OCI-LY3 (cell line): ENCODE measurements around the gene ASPHD1.
"Not testable (repeated sequence)": the region's sequence is repeated elsewhere in the genome, so short reads cannot be mapped to it uniquely, and the experiment has no call there.

Experiments used
- H2AFZ ChIP-seq: fragments of 200-600, 300-600 bp; shearing (Covaris generic); 2 replicates; pipeline ENCODE4 v1.6.0; 2014; ENCODE audit warnings: antibody characterized with exemption, low read depth, low read length
- H3K27ac ChIP-seq: fragments of 200-600, 300-600 bp; sonication (generic); 2 replicates; pipeline ENCODE4 v1.5.1; 2014; ENCODE audit warnings: mild to moderate bottlenecking, low read length, moderate library complexity, mixed read lengths
- H3K27me3 ChIP-seq: fragments of 200-600, 300-600 bp; sonication (generic); 2 replicates; pipeline ENCODE4 v1.6.1; 2014; ENCODE audit warnings: low read depth, low read length, mixed read lengths
- H3K36me3 ChIP-seq: fragments of 200-600, 300-600 bp; sonication (generic); replicated peaks from 2 replicates; pipeline ENCODE3; 2014; ENCODE audit warnings: low read depth, low read length, mixed read lengths
- H3K4me1 ChIP-seq: fragments of 300-600, 200-600 bp; sonication (generic); 2 replicates; pipeline ENCODE4 v1.6.1; 2014; ENCODE audit warnings: low read length, mixed read lengths
- H3K4me2 ChIP-seq: fragments of 200-600, 300-600 bp; sonication (generic); 2 replicates; pipeline ENCODE4 v1.6.1; 2014; ENCODE audit warnings: low read length, mixed read lengths
- H3K4me3 ChIP-seq: fragments of 300-600, 200-600 bp; sonication (generic); 2 replicates; pipeline ENCODE4 v1.5.1; 2014; ENCODE audit warnings: antibody characterized with exemption, mild to moderate bottlenecking, low read length, moderate library complexity
- H3K79me2 ChIP-seq: fragments of 300-600, 200-600 bp; shearing (Covaris generic); 2 replicates; pipeline ENCODE4 v1.6.1; 2014; ENCODE audit warnings: mild to moderate bottlenecking, low read length, mixed read lengths
- H3K9ac ChIP-seq: fragments of 300-600, 200-600 bp; shearing (Covaris generic); 2 replicates; pipeline ENCODE4 v1.6.0; 2014; ENCODE audit warnings: mild to moderate bottlenecking, low read length, moderate library complexity
- H3K9me3 ChIP-seq: fragments of 200-600, 300-600 bp; shearing (Covaris generic); 2 replicates; pipeline ENCODE4 v1.6.1; 2014; ENCODE audit warnings: low read length, mixed read lengths; ENCODE audit not compliant: insufficient read depth
- H4K20me1 ChIP-seq: fragments of 200-600, 300-600 bp; sonication (generic); 2 replicates; pipeline ENCODE4 v1.6.1; 2016; ENCODE audit warnings: low read length, mixed read lengths; ENCODE audit not compliant: insufficient read depth
- EZH2phosphoT487 ChIP-seq: fragments of 200-600 bp; shearing (Covaris generic); IDR thresholded peaks from 2 replicates; pipeline ENCODE4 v1.6.1; 2018; ENCODE audit warnings: antibody characterized with exemption, mixed run types, low read depth
- TF ChIP-seq, protein P1 (sequence below): fragments of 200-600, 300-600 bp; sonication (generic); IDR thresholded peaks from 2 replicates; pipeline ENCODE4 v1.5.1; 2014; ENCODE audit warnings: antibody characterized with exemption, low read length, low read depth

Gene ASPHD1

DNA sequence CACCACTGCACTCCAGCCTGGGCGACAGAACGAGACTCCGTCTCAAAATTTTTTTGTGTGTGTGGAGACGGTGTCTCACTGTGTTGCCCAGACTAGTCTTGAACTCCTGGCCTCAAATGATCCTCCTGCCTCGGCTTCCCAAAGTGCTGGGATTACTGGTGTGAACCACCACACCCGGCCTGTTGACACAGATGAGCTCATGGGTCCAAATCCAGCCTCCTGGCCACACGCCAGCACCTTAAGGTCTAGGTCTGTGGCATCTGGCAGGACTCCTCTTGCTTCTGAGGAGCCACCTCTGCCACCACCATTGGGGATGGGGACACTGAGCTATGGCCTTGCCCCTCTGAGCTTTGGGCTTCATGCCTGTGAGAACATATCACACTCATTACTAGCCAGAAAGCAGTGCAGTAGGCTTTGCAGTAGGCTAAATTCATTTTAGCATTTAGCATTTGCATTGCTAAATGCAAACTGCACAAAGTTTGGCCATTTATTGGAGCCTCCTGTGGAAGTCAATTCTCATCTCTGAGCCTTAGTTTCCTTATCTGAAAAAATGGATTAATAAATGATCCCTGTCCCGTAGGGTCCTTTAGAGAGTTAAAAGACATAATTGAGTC is 31.8 kb upstream of the ASPHD1 start:
- Histone ChIP-seq H3K36me3 (no peaks in the 10 kb centered on the region), H4K20me1 (no peaks in the 10 kb centered on the region), H3K9ac (no peak overlapping the region), H2AFZ (no peak overlapping the region), H3K27me3 (no peaks in the 10 kb centered on the region), H3K27ac (no peak overlapping the region), H3K4me1 (peaks cover 3% of the 10 kb centered on the region; the same call in 1 of the 2 replicates), H3K4me3 (no peak overlapping the region), H3K9me3 (no peaks in the 10 kb centered on the region), H3K4me2 (no peak overlapping the region), H3K79me2 (no peaks in the 10 kb centered on the region)
- TF ChIP-seq, protein P1, sequence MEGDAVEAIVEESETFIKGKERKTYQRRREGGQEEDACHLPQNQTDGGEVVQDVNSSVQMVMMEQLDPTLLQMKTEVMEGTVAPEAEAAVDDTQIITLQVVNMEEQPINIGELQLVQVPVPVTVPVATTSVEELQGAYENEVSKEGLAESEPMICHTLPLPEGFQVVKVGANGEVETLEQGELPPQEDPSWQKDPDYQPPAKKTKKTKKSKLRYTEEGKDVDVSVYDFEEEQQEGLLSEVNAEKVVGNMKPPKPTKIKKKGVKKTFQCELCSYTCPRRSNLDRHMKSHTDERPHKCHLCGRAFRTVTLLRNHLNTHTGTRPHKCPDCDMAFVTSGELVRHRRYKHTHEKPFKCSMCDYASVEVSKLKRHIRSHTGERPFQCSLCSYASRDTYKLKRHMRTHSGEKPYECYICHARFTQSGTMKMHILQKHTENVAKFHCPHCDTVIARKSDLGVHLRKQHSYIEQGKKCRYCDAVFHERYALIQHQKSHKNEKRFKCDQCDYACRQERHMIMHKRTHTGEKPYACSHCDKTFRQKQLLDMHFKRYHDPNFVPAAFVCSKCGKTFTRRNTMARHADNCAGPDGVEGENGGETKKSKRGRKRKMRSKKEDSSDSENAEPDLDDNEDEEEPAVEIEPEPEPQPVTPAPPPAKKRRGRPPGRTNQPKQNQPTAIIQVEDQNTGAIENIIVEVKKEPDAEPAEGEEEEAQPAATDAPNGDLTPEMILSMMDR, result no peak
- TF ChIP-seq EZH2phosphoT487, result no peak

DNA sequence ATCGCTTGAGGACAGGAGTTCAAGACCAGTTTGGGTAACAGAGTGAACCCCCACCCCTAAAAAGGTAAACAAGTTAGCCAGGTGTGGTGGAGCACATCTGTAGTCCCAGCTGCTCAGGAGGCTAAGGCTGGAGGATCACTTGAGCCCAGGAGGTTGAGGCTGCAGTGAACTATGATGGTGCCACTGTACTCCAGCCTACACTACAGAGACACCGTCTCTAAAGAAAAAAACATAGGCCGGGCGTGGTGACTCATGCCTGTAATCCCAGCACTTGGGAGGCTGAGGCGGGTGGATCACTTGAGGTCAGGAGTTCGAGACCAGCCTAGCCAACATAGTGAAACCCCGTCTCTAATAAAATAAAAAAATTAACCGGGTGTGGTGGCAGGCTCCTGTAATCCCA is 31.2 kb upstream of the ASPHD1 start:
- not testable (repeated sequence) for H3K4me1 ChIP-seq, H2AFZ ChIP-seq, H4K20me1 ChIP-seq, H3K4me3 ChIP-seq, H3K4me2 ChIP-seq, H3K9ac ChIP-seq, H3K9me3 ChIP-seq, H3K36me3 ChIP-seq, H3K27me3 ChIP-seq, H3K79me2 ChIP-seq, H3K27ac ChIP-seq

- Histone ChIP-seq H3K4me2 (no peak overlapping the region), H3K9me3 (no peaks in the 10 kb centered on the region), H3K27me3 (no peaks in the 10 kb centered on the region), H3K79me2 (no peaks in the 10 kb centered on the region), H4K20me1 (no peaks in the 10 kb centered on the region), H2AFZ (no peak overlapping the region), H3K4me1 (peaks cover 4% of the 10 kb centered on the region), H3K9ac (no peak overlapping the region), H3K36me3 (no peaks in the 10 kb centered on the region), H3K4me3 (no peak overlapping the region), H3K27ac (no peak overlapping the region)
- TF ChIP-seq, protein P1, result no peak
- TF ChIP-seq EZH2phosphoT487, result no peak
These were observed 28.3 kb upstream of the ASPHD1 start for GRCh38 chr16:29871822-29872546.

- no peak for TF ChIP-seq EZH2phosphoT487
- TF ChIP-seq, protein P1, result no peak
- no peak overlapping the region for H3K9ac ChIP-seq
- H3K79me2 ChIP-seq, result no peaks in the 10 kb centered on the region
- no peak overlapping the region for H3K27ac ChIP-seq
- H3K4me2 ChIP-seq, result no peak overlapping the region
- no peak overlapping the region for H2AFZ ChIP-seq
- H3K27me3 ChIP-seq, result no peaks in the 10 kb centered on the region
- no peak overlapping the region for H3K4me3 ChIP-seq
- H3K36me3 ChIP-seq, result no peaks in the 10 kb centered on the region
- H3K4me1 ChIP-seq, result peaks cover 4% of the 10 kb centered on the region
- no peaks in the 10 kb centered on the region for H3K9me3 ChIP-seq
- H4K20me1 ChIP-seq, result no peaks in the 10 kb centered on the region
These were observed 27.0 kb upstream of the ASPHD1 start for GRCh38 chr16:29873319-29873718.
